Stimulated activated CD8-positive, alpha-beta memory T cell treated with anti-CD3 and anti-CD28 coated beads, Interleukin-4, amount 100 ng/mL, for 24 hours (primary cell): Measurements from ENCODE around the gene ABCC3.

Experiments used
- DNase-seq: peaks from one replicate; pipeline ENCODE4 v3.0.0-alpha.2; 2020; ENCODE audit warnings: low read depth

Gene ABCC3, protein sequence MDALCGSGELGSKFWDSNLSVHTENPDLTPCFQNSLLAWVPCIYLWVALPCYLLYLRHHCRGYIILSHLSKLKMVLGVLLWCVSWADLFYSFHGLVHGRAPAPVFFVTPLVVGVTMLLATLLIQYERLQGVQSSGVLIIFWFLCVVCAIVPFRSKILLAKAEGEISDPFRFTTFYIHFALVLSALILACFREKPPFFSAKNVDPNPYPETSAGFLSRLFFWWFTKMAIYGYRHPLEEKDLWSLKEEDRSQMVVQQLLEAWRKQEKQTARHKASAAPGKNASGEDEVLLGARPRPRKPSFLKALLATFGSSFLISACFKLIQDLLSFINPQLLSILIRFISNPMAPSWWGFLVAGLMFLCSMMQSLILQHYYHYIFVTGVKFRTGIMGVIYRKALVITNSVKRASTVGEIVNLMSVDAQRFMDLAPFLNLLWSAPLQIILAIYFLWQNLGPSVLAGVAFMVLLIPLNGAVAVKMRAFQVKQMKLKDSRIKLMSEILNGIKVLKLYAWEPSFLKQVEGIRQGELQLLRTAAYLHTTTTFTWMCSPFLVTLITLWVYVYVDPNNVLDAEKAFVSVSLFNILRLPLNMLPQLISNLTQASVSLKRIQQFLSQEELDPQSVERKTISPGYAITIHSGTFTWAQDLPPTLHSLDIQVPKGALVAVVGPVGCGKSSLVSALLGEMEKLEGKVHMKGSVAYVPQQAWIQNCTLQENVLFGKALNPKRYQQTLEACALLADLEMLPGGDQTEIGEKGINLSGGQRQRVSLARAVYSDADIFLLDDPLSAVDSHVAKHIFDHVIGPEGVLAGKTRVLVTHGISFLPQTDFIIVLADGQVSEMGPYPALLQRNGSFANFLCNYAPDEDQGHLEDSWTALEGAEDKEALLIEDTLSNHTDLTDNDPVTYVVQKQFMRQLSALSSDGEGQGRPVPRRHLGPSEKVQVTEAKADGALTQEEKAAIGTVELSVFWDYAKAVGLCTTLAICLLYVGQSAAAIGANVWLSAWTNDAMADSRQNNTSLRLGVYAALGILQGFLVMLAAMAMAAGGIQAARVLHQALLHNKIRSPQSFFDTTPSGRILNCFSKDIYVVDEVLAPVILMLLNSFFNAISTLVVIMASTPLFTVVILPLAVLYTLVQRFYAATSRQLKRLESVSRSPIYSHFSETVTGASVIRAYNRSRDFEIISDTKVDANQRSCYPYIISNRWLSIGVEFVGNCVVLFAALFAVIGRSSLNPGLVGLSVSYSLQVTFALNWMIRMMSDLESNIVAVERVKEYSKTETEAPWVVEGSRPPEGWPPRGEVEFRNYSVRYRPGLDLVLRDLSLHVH (N-terminal part only)

DNA sequence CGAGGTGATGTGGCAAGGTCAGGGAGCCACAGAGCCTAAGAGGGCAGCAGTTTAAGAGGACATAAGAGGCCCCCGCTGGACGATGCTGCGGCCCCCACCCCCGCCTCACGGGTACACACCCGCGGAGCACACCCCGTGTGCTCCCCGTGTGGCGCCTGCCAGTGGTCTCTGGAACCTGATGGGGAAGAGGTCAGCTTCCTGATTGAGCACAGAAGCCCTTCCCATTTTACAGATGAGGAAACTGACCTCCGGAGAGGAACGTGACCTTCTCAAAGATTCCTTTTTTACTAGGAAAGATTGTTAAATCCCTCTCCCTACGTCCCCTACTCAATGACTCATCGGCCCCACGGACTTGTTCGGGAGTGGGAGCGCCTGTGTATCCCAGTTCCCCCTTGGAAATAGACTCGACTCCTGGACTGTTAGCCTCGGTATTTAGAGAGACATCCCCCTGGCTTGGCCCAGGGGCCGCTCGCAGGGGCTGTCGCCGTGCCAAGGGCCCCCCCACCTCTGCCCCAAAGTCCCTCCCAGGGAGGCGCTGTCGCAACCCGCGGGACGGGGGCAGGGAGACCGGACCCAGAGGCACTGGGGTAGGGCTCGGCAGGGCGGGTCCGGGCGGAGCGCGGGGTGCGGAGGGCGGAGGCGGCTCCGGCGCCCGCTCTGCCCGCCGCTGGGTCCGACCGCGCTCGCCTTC, at the start of gene ABCC3:
Gene ABCC3, plus strand, starts transcription at position 658 of the 691 bp plus-strand sequence. CDS start 56 bp downstream, outside the sequence.
- no peak for DNase-seq

DNA sequence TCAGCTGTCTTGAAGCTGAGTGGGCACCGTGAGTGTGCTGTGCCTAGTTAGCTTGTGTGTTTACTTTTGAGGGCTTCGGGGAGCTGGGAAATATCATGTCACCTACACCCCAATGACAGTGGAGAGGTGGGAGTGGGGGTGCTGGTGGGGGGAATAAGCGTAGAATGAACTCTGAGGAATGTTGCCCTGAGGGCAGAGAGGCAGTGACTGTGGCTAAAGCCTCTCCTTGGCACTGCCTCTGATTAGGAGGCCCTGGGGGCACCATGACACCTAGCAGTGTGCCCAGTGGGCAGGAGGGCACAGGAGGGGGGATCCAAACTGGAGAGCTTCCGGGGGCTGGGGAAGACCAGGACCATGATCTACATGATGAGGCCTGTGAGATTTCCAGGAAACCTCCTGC, 49.3 kb upstream of the ABCC3 start:
- no peak for DNase-seq

DNA sequence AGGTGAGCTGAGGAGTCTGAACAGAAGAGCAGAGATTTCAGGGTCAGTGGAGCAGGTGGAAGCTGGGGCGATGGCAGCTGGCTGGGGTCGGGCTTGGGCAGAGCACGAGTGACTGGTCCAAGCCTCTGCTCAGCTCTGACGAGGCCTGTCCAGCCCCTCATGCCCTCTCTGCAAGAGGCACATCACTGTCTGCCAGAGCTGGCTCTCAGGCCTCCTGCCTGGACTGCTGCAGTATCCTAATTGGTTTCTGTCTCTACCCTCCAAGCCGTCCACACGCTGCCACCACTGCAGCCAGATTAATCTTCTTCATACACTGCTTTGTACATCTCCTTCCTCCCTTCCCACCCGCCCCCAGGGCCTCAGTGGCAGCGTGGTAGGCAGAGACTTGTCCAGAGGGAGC, 48.8 kb upstream of the ABCC3 start:
- no peak for DNase-seq

DNA sequence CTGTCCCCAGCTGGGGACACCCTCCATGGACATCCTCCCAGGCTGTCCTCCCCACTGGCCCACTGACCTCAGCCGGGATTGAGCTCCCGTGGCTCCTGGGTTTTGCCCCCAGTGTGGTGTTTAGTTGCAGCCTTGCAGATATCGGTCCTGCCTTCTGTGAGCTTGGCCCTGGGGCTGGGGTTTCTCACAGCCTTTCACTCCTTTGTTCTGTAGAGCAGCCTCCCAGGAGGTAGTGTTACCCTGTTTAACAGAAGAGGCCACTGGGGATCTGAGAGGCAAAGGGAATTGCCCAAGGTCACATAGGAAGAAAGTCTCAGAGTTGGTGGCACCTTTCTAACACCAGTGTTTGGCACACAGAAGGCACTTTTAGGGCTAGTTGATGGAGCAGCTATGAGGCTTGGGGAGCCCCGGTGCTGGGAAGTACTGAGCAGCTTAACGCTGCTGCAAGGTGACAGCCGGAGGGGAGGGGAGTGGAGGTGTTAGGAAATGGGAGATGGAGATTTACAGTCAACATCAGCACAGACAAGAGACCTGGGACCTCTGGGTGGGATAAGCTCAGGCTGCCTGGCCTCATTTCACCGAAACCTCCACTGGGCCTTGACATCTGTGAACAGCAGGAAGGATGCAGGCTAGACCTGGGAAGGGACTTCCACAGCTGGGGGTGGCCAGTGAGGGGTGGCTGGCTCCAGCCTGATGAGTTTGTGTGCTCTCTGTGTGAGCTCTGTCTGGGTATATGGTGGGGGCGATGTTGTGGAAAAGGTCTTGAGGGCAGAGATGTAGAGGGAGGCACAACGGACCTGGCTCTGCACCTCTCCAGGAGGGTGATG, 48.0 kb upstream of the ABCC3 start:
- DNase-seq: no peak

DNA sequence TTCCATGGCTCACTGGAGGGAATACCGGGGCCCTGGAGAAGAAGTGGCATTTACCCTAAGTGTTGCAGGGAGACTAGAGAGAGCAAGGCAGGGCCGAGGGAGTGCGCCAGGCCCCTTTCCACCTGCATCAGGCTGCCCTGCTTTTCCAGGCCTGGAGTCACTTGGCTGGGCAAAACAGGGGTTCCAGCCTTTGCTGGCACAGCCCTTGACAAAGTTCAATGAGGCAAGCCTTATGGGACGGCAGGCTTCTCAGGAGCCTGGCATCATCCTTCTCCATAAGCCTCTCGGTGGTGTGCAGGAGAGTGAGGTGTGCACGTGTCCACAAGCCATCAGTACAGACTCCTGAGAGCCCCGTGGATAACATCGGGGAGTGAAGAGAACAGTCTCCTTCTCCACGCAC, 47.1 kb upstream of the ABCC3 start:
- DNase-seq: no peak

DNA sequence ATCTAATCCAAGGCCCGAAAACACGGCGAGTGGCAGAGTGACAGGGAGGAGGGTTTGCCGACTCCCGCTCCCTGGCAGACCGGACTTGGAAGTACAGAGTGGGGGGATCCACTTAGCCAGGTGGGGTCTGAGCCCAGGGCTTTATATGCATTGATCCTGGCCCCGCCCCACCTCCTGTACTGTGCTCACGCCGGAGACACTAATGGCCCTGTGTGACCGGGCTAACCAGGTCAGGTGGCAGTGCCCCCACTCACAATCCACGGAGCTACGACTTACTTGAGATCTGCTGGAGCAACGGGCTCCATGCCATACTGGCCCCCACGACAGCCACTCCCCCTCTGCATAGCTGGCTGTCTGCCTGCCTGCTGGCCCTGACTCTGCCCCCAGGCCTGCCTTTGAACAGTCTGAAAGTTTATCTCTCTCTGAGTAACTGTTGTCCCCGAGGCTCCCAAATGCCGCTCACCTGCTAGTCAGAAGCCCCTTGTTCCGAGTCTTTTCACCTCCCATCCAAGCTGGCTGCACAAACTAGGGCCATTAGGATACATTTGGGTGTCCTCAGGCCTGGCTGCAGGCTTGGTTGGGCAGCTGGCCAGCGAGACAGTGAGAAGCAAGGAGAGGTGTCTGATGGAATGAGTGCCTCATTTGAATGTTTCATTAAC, 46.2 kb upstream of the ABCC3 start:
- DNase-seq: no peak

DNA sequence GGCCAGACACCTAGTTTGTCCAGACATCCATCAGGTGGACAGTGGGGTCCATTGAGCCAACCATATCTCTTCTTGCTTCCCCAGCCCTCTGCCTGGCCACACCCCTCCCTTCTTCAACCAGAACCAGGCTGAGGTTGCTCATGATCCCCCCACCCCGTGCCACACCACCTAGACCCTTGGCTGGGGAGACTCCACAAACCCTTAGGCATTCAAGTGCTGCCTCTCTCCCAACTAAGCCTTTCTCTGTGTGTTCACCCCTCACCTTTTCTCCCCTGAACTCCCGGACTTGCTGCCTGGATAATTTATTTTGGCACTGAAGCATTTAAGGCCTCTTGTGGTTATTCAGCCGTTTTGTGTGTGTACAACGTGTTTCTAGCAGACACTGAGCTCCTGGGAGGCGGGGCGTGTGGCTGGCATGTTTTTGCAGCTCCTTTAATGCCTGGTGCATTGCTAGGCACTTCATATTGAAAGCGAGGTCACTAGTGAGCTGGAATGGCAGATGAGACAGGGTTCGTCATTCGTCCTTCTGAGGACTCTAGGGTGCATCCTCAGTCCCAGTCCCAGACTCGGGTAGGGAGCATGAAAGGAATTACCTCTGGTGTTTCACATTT, 45.5 kb upstream of the ABCC3 start:
- no peak for DNase-seq

DNA sequence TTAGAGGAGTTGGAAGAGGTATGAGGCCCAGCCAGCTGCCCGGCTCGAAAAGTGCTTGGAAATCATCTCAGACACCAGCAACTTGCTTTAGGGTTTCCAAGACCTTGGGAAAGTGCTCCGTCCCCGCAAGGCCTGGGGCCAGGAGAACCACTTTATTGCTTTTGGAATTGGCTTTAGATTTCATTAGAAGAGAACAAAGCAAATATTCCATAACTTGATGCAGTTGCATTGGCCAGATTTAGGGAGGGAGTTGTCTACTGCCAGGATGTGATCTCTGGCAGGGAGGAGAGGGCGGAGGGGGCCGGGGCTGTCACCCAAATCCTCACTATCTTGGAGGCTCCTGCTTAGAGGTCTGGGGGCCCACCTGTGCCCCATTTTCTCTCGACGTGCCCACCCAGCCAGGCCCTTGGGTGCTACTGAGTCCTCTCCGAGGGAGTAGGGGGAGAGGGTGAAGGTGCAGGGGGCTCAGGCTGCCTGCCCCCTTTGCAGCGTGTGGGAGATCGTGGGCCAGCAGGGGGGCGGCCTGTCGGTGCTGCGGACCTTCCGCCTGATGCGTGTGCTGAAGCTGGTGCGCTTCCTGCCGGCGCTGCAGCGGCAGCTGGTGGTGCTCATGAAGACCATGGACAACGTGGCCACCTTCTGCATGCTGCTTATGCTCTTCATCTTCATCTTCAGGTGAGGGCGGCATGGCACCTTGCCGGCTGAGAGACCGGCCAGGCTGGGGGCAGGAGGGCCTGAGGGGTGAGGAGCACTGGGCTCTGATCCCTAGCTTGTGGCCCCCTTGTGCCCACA, 43.5 kb upstream of the ABCC3 start:
- no peak for DNase-seq

DNA sequence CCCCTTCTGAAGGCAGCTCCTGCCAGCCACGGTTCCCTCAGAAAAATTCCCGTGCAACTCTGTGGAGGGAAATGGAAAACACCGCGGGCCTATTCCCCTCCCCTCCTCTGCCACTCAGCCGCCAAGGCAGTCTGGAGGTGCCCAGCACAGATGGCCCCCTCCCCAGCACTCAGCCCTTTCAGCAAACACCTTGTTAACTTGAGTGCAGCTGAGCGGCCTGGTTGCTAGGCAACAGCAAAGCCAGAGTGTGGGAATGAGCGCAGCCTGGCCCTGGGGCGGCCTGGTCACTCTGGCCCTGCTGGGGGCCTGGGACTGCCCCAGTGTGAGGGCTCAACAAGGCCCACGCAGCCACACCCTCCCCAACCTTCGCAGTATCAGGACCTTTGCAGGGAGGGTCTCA, 41.4 kb upstream of the ABCC3 start:
- no peak for DNase-seq

DNA sequence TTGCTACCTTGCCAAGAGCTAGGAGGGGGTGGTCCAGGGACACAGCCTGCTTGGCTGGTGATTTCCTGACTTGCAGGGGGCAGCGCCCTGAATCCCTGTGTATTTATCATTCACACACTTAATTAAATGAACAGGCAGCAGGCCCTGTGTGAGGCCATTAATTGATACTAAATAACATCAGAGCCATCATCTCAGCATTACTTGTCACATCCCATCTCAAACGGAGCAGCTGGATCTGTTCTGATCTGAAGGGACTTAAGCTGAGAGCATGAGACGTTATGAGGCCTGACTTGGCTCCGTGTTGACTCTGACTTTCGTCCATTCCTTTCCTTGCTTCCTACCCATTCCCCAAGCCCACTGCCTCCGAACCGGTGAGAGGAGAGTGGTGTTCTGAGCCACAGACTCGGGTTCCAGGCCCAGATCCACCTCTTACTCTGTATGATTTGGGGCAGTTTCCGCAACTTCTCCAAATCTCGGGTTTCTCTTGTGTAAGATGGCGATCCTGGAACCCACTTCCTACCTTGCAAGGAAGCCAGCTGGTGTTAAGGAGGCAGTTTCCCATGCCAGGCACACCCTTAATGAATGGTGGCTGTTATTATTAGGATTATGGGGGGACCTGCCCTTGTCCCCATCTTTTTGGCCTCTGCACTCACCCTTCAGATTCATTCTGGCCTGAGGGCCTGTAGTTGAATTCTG, 40.4 kb upstream of the ABCC3 start:
- DNase-seq: no peak

DNA sequence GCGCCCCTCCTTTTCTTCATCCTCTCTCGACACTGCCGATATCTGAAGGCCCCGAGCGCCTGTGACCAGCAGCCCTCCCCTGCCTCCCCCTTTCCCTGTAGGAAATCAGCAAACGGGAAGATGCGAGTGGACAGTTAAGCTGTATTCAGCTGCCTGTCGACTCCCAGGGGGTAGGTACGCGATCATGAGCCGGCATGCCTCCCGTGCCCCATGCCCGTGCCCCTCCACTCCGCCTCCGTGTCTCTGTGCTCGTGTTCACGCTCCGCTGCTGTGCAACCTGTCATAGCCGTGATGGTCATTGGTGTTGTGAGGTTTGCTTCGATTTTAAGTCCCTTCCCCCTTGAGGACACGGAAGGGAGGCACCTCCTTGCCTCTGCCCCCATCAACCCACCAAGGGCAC, 39.8 kb upstream of the ABCC3 start:
- DNase-seq: no peak

DNA sequence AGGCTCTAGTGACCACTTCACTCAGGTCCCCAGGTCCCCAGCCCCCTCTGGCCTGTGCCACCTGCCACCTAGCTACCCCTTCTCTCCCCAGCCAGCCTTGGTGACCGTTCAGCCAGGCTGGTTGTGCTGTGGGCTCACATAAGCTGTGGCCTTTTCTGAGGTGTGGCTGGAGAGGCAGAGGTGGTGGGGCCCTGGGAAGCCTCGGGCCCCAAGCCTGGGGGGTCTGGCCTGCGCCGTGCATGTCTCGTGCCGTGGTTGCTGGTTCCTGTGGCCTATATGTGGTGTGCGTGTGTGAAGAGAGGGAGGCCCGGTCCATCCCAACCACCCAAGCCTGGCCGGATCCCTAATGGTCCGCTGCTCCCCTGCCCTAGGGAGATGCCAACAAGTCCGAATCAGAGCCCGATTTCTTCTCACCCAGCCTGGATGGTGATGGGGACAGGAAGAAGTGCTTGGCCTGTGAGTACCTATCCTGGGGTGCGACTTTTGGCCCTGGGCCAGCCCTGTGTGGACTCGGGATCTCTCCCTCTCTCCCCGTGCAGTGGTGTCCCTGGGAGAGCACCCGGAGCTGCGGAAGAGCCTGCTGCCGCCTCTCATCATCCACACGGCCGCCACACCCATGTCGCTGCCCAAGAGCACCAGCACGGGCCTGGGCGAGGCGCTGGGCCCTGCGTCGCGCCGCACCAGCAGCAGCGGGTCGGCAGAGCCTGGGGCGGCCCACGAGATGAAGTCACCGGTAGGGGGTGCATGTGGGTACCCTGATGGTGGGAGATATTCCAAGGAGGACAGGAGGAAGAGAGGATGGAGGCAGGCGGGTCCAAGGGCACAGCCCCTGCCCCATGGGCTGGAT, 38.3 kb upstream of the ABCC3 start:
- no peak for DNase-seq

DNA sequence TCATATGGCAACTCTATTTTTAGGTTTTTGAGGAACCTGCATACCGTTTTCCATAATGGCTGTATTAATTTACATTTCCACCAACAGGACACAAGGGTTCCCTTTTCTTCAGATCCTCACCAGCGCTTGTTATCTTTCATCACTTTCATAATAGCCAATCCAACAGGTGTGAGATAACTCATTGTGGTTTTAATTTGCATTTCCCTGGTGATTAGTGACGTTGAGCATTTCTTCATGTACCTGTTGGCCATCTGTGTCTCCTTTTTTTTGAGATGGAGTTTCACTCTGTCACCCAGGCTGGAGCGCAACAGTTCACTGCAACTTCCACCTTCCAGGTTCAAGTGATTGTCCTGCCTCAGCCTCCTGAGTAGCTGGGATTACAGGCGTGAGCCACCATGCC, 36.2 kb upstream of the ABCC3 start:
- DNase-seq: no peak

DNA sequence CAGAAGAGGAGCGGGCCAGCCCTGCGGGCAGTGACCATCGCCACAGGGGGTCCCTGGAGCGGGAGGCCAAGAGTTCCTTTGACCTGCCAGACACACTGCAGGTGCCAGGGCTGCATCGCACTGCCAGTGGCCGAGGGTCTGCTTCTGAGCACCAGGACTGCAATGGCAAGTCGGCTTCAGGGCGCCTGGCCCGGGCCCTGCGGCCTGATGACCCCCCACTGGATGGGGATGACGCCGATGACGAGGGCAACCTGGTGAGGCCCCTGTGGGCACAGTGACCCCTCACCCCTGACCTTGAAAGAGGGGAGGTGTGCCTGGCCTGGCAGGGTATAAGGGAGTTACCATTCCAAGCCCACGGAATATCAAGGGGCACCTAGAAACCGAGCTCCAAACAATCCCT, 35.1 kb upstream of the ABCC3 start:
- DNase-seq: no peak

DNA sequence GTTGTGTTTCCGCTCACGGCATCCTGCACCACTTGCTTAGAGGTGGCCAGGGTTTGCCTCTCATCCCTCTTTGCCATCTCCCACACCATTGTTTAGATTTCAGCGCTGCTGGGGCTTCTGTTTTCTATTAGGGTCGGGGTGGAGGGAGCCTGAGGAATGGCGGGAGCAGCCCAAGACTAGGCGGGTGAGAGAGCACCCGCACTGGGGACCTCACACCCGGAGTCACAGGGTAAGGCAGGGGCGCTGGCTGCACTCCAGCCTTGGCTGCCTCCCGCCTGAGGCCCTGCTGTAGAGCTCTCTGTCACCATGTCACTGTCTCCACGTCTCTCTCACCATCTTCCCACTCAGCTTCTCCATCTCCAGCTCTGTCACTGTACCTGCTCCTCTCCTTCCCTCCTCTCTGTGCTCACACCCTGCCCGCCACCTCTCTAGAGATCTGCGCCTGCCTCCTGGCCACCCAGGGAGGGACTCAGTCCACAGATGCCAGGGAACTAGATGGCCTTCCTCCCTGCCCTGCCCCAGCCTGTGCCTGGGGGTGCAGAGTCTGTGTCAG, 32.8 kb upstream of the ABCC3 start:
- DNase-seq: no peak

DNA sequence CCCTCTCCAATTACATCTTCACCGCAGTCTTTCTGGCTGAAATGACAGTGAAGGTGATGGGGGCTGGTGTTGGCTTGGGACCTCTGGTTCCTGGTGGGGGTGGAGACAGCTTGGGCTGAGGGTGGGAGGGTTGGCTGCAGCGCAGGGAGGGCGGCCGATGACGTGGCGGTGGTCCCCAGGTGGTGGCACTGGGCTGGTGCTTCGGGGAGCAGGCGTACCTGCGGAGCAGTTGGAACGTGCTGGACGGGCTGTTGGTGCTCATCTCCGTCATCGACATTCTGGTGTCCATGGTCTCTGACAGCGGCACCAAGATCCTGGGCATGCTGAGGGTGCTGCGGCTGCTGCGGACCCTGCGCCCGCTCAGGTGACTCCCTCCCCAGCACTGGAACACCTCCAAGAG, 31.8 kb upstream of the ABCC3 start:
- DNase-seq: no peak

DNA sequence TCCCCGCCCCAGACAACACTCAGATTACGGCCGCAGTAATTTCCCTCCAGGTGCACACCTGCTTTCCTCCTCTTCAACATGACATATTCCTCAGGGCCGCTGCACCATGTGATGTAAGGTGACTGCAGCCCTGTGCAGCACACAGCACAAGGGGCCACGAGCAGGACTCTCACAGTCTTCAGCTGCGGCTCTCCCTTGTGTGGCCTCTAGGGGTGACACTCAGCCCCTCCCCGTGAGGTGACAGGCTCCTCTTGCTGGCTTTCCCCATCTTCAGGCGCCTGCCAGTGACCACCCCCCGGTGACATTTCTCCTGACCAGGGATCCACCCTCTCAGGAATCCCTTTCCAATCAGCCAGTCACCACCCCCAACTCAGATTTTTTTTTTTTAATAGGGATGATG, 31.3 kb upstream of the ABCC3 start:
- DNase-seq: no peak
